ENCODE data around the gene SLC26A11. TPM values are rescaled to one million over a fixed set of nuclear protein-coding genes. Genes with fewer than 3 reads are reported as not detected.
"Not testable (repeated sequence)": the region's sequence is repeated elsewhere in the genome, so short reads cannot be mapped to it uniquely, and the experiment has no call there.

Gene SLC26A11
- total RNA-seq, 4 donors from 2014 or later, result 14.1 to 38.9 (median 26.5) TPM

- Histone ChIP-seq H3K4me3 (no peak overlapping the region), H3K27me3 (no peaks in the 10 kb centered on the region), H3K36me3 (peaks cover 18% of the 10 kb centered on the region), H3K4me1 (peaks cover 28% of the 10 kb centered on the region), H3K9me3 (no peaks in the 10 kb centered on the region), H3K27ac (no peak overlapping the region)
- TF ChIP-seq POLR2A (IDR thresholded peaks at IDR 0.05) (no peak), POLR2AphosphoS5 (IDR thresholded peaks at IDR 0.05) (no peak), CTCF (IDR thresholded peaks at IDR 0.05) (no peak), EP300 (IDR thresholded peaks at IDR 0.05) (no peak)
- no peak for DNase-seq (ENCODE audit: low spot score in 2 of 2)
- no CpG with 5 or more reads among the region's 9 CpGs for WGBS
Measured at GRCh38 chr17:80274331-80274730, 54.1 kb downstream of the SLC26A11 start.

DNA sequence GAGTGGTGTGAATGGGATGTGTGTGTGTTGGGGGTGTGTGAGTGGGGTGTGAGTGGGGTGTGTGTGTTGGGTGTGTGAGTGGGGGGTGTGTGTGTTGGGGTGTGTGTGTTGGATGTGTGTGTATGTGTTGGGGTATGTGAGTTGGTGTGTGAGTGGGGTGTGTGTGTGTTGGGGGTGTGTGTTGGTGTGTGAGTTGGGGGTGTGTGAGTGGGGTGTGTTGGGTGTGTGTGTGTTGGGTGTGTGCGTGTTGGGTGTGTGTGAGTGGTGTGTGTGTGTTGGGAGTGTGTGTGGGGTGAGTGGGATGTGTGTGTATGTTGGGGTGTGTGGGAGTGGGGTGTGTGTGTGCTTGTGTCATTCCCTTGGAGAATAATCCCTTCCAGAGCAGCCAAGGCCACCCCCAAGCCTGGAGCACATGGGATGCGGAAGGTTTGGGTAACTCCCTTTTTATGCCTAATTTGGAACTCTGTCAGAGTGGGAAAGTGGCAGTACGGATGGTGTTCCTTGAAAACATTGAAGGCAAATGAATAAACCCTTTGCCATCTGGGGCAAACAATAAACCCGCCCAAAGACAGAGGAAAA is 54.7 kb downstream of the SLC26A11 start:
- TF ChIP-seq POLR2AphosphoS5 (IDR thresholded peaks at IDR 0.05) (no peak), CTCF (IDR thresholded peaks at IDR 0.05) (no peak), EP300 (IDR thresholded peaks at IDR 0.05) (no peak), POLR2A (IDR thresholded peaks at IDR 0.05) (no peak)
- 70% methylated on average over 4 of the region's 4 CpGs for WGBS
- no peak for DNase-seq (ENCODE audit: low spot score in 2 of 2)
- H3K27ac ChIP-seq, result no peak overlapping the region
- peaks cover 15% of the 10 kb centered on the region for H3K36me3 ChIP-seq
- H3K4me1 ChIP-seq, result peaks cover 34% of the 10 kb centered on the region
- no peaks in the 10 kb centered on the region for H3K27me3 ChIP-seq
- no peak overlapping the region for H3K4me3 ChIP-seq
- no peaks in the 10 kb centered on the region for H3K9me3 ChIP-seq

- H3K9me3 ChIP-seq; H3K4me3 ChIP-seq; DNase-seq (ENCODE audit: low spot score in 2 of 2); H3K27me3 ChIP-seq; H3K27ac ChIP-seq: not testable (repeated sequence)
- Histone ChIP-seq H3K4me1 (peaks cover 39% of the 10 kb centered on the region), H3K36me3 (peaks cover 13% of the 10 kb centered on the region)
- 95% methylated on average over 8 of the region's 8 CpGs for WGBS
Measured at GRCh38 chr17:80275857-80276256, 55.6 kb downstream of the SLC26A11 start.

- H3K27ac ChIP-seq, result peak overlapping the region; percentile 9
- H3K9me3 ChIP-seq, result no peaks in the 10 kb centered on the region
- no peak overlapping the region for H3K4me3 ChIP-seq
- 61% methylated on average over 12 of the region's 34 CpGs for WGBS
- TF ChIP-seq EP300 (IDR thresholded peaks at IDR 0.05) (no peak), POLR2A (IDR thresholded peaks at IDR 0.05) (no peak), CTCF (IDR thresholded peaks at IDR 0.05) (no peak), POLR2AphosphoS5 (IDR thresholded peaks at IDR 0.05) (no peak)
- H3K36me3 ChIP-seq, result peaks cover 21% of the 10 kb centered on the region
- H3K27me3 ChIP-seq, result no peaks in the 10 kb centered on the region
- H3K4me1 ChIP-seq, result peaks cover 39% of the 10 kb centered on the region
- no peak for DNase-seq (ENCODE audit: low spot score in 2 of 2)
Measured at GRCh38 chr17:80277751-80278671, 57.8 kb downstream of the SLC26A11 start.

- no peak for TF ChIP-seq POLR2A (IDR thresholded peaks at IDR 0.05)
- TF ChIP-seq CTCF (IDR thresholded peaks at IDR 0.05), result no peak
- TF ChIP-seq EP300 (IDR thresholded peaks at IDR 0.05), result no peak
- TF ChIP-seq POLR2AphosphoS5 (IDR thresholded peaks at IDR 0.05), result no peak
- DNase-seq (ENCODE audit: low spot score in 2 of 2), result no peak
- Histone ChIP-seq H3K4me3 (no peak overlapping the region), H3K36me3 (peaks cover 14% of the 10 kb centered on the region), H3K9me3 (no peaks in the 10 kb centered on the region), H3K27me3 (no peaks in the 10 kb centered on the region), H3K27ac (no peak overlapping the region), H3K4me1 (peaks cover 33% of the 10 kb centered on the region)
- WGBS, result 68% methylated on average over 14 of the region's 14 CpGs
Measured at GRCh38 chr17:80279895-80280294, 59.7 kb downstream of the SLC26A11 start.
